ENCODE results near the gene PTGER2.
A peak's percentile ranks its signal among the peaks of the same experiment; 100 is the strongest.

Gene PTGER2

GRCh38 chr14:52346778-52347177 is 32.7 kb downstream of the PTGER2 start:
- H3K4me1 ChIP-seq (ENCODE audit: control insufficient read depth, low read depth, low read length), result no peaks in the 10 kb centered on the region
- no peak overlapping the region for H4K8ac ChIP-seq (ENCODE audit: low read depth, low read length)
- no peak overlapping the region for H2BK5ac ChIP-seq (ENCODE audit: low read length)
- H3K79me2 ChIP-seq (ENCODE audit: control insufficient read depth, insufficient read depth, low read length), result no peaks in the 10 kb centered on the region
- H3K4ac ChIP-seq (ENCODE audit: low read depth, low read length), result no peak overlapping the region
- H3K4me2 ChIP-seq (ENCODE audit: low read length), result no peak overlapping the region
- H3K9ac ChIP-seq (ENCODE audit: low read length), result no peak overlapping the region
- no CpG with 5 or more reads among the region's 4 CpGs for WGBS (ENCODE audit: extremely low coverage, insufficient coverage, low lambda C conversion rate)
- H3K18ac ChIP-seq (ENCODE audit: low read length), result no peak overlapping the region
- H3K27ac ChIP-seq (ENCODE audit: low read depth, low read length), result no peak overlapping the region
- no peak overlapping the region for H3K56ac ChIP-seq (ENCODE audit: low read length)
- no peaks in the 10 kb centered on the region for H3K79me1 ChIP-seq (ENCODE audit: low read length)
- H3K36me3 ChIP-seq (ENCODE audit: control insufficient read depth, insufficient read depth, low read length), result no peaks in the 10 kb centered on the region
- H4K5ac ChIP-seq (ENCODE audit: low read length), result no peak overlapping the region
- H3K23ac ChIP-seq (ENCODE audit: low read length), result no peak overlapping the region
- no peak overlapping the region for H2AK5ac ChIP-seq (ENCODE audit: low read length)
- H2BK120ac ChIP-seq (ENCODE audit: low read depth, low read length), result no peak overlapping the region
- DNase-seq, result no peak
- H3K4me3 ChIP-seq (ENCODE audit: low read length), result no peak overlapping the region
- H2BK15ac ChIP-seq (replicated peaks; ENCODE audit: low read depth), result no peak overlapping the region
- H3K27me3 ChIP-seq (ENCODE audit: insufficient read depth, low read length, poor library complexity), result no peaks in the 10 kb centered on the region

DNA sequence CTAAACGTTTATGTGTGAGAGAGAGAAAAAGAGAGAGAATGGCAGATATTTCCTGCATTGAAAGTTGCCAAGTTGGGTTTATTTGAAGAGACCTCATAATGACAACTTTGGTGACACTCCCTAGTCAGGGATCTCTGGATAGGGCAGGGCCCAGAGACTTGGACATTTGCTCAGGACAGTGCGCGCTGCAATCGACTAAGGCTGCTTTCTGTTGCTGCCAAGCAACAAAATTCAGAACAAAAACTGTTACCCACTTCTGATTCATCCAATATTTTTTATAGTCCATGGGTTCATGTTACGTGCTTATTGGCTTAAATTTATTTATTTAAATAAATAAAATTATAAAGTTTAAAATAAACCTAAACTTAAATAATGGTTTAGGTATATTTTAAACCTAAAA is 34.2 kb downstream of the PTGER2 start:
- Histone ChIP-seq H3K79me1 (ENCODE audit: low read length) (no peaks in the 10 kb centered on the region), H3K56ac (ENCODE audit: low read length) (no peak overlapping the region), H3K4me1 (ENCODE audit: control insufficient read depth, low read depth, low read length) (no peaks in the 10 kb centered on the region), H2AK5ac (ENCODE audit: low read length) (no peak overlapping the region), H3K9ac (ENCODE audit: low read length) (no peak overlapping the region), H3K4me3 (ENCODE audit: low read length) (no peak overlapping the region), H3K4me2 (ENCODE audit: low read length) (no peak overlapping the region), H4K8ac (ENCODE audit: low read depth, low read length) (no peak overlapping the region), H4K5ac (ENCODE audit: low read length) (no peak overlapping the region), H2BK15ac (replicated peaks; ENCODE audit: low read depth) (no peak overlapping the region), H3K4ac (ENCODE audit: low read depth, low read length) (no peak overlapping the region), H3K79me2 (ENCODE audit: control insufficient read depth, insufficient read depth, low read length) (no peaks in the 10 kb centered on the region), H3K36me3 (ENCODE audit: control insufficient read depth, insufficient read depth, low read length) (no peaks in the 10 kb centered on the region), H2BK120ac (ENCODE audit: low read depth, low read length) (no peak overlapping the region), H3K27me3 (ENCODE audit: insufficient read depth, low read length, poor library complexity) (no peaks in the 10 kb centered on the region), H3K18ac (ENCODE audit: low read length) (no peak overlapping the region), H3K27ac (ENCODE audit: low read depth, low read length) (no peak overlapping the region), H2BK5ac (ENCODE audit: low read length) (no peak overlapping the region), H3K23ac (ENCODE audit: low read length) (no peak overlapping the region)
- no peak for DNase-seq
- WGBS (ENCODE audit: extremely low coverage, insufficient coverage, low lambda C conversion rate), result no CpG with 5 or more reads among the region's 5 CpGs

DNA sequence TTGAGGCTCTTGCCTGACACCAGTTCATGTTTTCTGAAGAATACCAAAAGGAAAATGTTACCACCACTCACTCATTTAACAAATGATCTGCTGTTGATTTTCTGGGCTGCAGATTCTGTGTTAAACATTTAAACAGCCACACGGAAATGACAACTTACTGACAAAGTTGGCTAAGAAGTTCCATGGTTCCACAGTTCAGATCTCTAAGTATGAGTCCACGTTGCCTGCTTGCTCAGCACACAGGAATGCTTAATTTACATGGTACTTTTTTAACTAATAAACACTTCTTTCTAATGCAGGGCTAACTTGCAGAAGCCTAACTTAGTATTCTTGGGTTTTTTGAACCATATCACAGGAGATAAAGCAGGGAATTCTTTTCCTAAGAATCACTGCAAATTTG is 34.7 kb downstream of the PTGER2 start:
- Histone ChIP-seq H3K23ac (ENCODE audit: low read length) (no peak overlapping the region), H3K4me3 (ENCODE audit: low read length) (no peak overlapping the region), H3K36me3 (ENCODE audit: control insufficient read depth, insufficient read depth, low read length) (no peaks in the 10 kb centered on the region), H3K56ac (ENCODE audit: low read length) (no peak overlapping the region), H3K9ac (ENCODE audit: low read length) (no peak overlapping the region), H2BK5ac (ENCODE audit: low read length) (no peak overlapping the region), H3K4me1 (ENCODE audit: control insufficient read depth, low read depth, low read length) (no peaks in the 10 kb centered on the region), H2BK15ac (replicated peaks; ENCODE audit: low read depth) (no peak overlapping the region), H4K5ac (ENCODE audit: low read length) (no peak overlapping the region), H3K79me2 (ENCODE audit: control insufficient read depth, insufficient read depth, low read length) (no peaks in the 10 kb centered on the region), H4K8ac (ENCODE audit: low read depth, low read length) (no peak overlapping the region), H3K4me2 (ENCODE audit: low read length) (no peak overlapping the region), H3K27me3 (ENCODE audit: insufficient read depth, low read length, poor library complexity) (no peaks in the 10 kb centered on the region), H3K27ac (ENCODE audit: low read depth, low read length) (no peak overlapping the region), H2AK5ac (ENCODE audit: low read length) (no peak overlapping the region), H3K4ac (ENCODE audit: low read depth, low read length) (no peak overlapping the region), H3K79me1 (ENCODE audit: low read length) (no peaks in the 10 kb centered on the region), H3K18ac (ENCODE audit: low read length) (no peak overlapping the region), H2BK120ac (ENCODE audit: low read depth, low read length) (no peak overlapping the region)
- no peak for DNase-seq
- no CpG with 5 or more reads among the region's 2 CpGs for WGBS (ENCODE audit: extremely low coverage, insufficient coverage, low lambda C conversion rate)

DNA sequence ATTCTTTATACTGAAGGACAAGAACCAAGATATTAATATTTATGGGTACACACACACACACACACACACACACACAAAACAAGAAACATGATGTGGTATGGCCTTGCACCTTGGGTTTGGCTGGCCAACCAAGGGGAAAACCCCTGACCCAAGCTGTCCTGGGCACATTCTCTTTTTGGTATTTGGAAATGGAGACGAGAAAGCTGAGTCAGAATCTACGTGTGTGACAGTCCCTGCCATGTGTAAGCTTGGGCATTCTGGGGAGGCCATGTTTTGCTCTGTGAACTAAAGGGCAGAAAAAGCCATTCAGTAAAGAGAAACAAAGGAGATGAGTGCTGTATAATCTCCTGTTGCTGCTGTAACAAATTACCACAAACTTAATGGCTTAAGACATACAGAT is 35.6 kb downstream of the PTGER2 start:
- Histone ChIP-seq H4K5ac (ENCODE audit: low read length) (no peak overlapping the region), H3K4ac (ENCODE audit: low read depth, low read length) (no peak overlapping the region)

DNA sequence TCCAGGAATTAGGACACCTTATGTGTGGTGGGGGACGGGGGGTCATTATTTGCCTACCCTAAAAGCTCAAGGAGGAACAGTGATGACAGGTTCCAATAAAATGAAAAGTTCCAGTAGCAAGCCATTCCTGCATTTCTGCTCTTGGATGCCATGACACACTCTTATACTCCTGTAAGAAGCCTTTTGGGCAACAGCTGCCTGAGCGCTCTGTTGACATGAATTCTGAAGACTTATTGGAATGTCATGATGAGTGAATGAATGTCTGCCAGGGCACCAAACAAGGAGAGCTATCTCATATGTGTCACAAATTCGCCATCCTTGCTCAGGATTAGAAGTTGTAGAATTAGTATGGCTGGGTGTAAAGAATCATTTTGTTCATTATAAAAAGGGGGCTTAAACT is 36.3 kb downstream of the PTGER2 start:
- Histone ChIP-seq H3K27me3 (ENCODE audit: insufficient read depth, low read length, poor library complexity) (no peaks in the 10 kb centered on the region), H3K79me1 (ENCODE audit: low read length) (no peaks in the 10 kb centered on the region), H2BK120ac (ENCODE audit: low read depth, low read length) (no peak overlapping the region), H3K36me3 (ENCODE audit: control insufficient read depth, insufficient read depth, low read length) (no peaks in the 10 kb centered on the region), H3K23ac (ENCODE audit: low read length) (no peak overlapping the region), H3K4ac (ENCODE audit: low read depth, low read length) (no peak overlapping the region), H2AK5ac (ENCODE audit: low read length) (no peak overlapping the region), H4K8ac (ENCODE audit: low read depth, low read length) (no peak overlapping the region), H2BK5ac (ENCODE audit: low read length) (no peak overlapping the region), H3K56ac (ENCODE audit: low read length) (no peak overlapping the region), H3K4me3 (ENCODE audit: low read length) (no peak overlapping the region), H4K5ac (ENCODE audit: low read length) (no peak overlapping the region), H3K4me1 (ENCODE audit: control insufficient read depth, low read depth, low read length) (no peaks in the 10 kb centered on the region), H3K27ac (ENCODE audit: low read depth, low read length) (no peak overlapping the region), H3K18ac (ENCODE audit: low read length) (no peak overlapping the region), H2BK15ac (replicated peaks; ENCODE audit: low read depth) (no peak overlapping the region), H3K9ac (ENCODE audit: low read length) (no peak overlapping the region), H3K79me2 (ENCODE audit: control insufficient read depth, insufficient read depth, low read length) (no peaks in the 10 kb centered on the region), H3K4me2 (ENCODE audit: low read length) (no peak overlapping the region)
- no peak for DNase-seq
- WGBS (ENCODE audit: extremely low coverage, insufficient coverage, low lambda C conversion rate), result no CpG with 5 or more reads among the region's 3 CpGs

More for the DNA sequence above, 35.6 kb downstream of the PTGER2 start:
- Histone ChIP-seq H3K27me3 (ENCODE audit: insufficient read depth, low read length, poor library complexity) (no peaks in the 10 kb centered on the region), H3K9ac (ENCODE audit: low read length) (no peak overlapping the region), H3K4me1 (ENCODE audit: control insufficient read depth, low read depth, low read length) (no peaks in the 10 kb centered on the region), H3K56ac (ENCODE audit: low read length) (no peak overlapping the region), H2AK5ac (ENCODE audit: low read length) (no peak overlapping the region), H3K18ac (ENCODE audit: low read length) (no peak overlapping the region), H4K8ac (ENCODE audit: low read depth, low read length) (no peak overlapping the region), H2BK15ac (replicated peaks; ENCODE audit: low read depth) (no peak overlapping the region), H3K79me1 (ENCODE audit: low read length) (no peaks in the 10 kb centered on the region), H3K4me3 (ENCODE audit: low read length) (no peak overlapping the region), H3K36me3 (ENCODE audit: control insufficient read depth, insufficient read depth, low read length) (no peaks in the 10 kb centered on the region), H3K27ac (ENCODE audit: low read depth, low read length) (no peak overlapping the region), H2BK5ac (ENCODE audit: low read length) (no peak overlapping the region), H2BK120ac (ENCODE audit: low read depth, low read length) (no peak overlapping the region), H3K79me2 (ENCODE audit: control insufficient read depth, insufficient read depth, low read length) (no peaks in the 10 kb centered on the region), H3K23ac (ENCODE audit: low read length) (no peak overlapping the region), H3K4me2 (ENCODE audit: low read length) (no peak overlapping the region)
- DNase-seq, result no peak
- no CpG with 5 or more reads among the region's 2 CpGs for whole genome bisulfite sequencing (ENCODE audit: extremely low coverage, insufficient coverage, low lambda C conversion rate)

DNA sequence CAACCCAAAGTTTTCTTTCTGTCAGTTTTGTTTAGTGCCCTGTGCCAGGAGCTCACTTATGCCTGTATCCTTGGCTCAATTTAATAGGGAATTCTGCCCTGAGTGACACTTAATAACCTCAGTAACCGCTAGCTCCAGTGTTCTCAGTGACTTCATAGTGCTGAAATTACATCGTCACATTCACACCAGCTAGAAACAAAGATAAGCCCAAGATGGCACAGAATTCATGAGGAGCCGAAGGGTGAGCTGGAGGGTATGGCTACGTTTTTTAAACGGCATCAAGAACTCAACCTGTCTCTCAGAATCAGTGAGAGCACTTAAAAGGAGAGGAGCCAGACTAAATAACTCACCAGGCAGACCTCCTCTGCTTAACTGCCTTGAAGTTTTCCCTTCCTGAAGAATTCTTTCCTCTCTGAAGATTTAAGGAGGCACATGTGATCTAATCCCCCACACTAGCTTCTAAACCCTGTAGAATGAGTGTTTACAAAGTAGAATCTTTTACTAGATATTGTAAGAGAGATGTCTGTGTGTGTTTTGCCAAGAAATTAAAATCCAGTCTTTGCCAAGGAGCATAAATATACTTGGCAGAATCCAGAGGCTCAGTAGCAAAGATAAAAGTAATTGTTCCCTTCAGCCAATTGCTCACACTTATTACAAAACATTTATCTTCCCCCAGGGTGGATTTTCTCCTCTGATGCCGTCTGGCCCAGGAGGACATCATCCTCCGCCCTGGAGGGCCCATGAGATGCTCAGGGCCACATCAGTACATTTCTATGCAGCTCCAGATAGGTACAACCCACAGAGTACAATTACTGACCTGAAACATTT is 37.3 kb downstream of the PTGER2 start:
- H3K27me3 ChIP-seq (ENCODE audit: insufficient read depth, low read length, poor library complexity), result no peaks in the 10 kb centered on the region
- H3K4me1 ChIP-seq (ENCODE audit: control insufficient read depth, low read depth, low read length), result no peaks in the 10 kb centered on the region
- H3K18ac ChIP-seq (ENCODE audit: low read length), result no peak overlapping the region
- no peak overlapping the region for H4K5ac ChIP-seq (ENCODE audit: low read length)
- H3K9ac ChIP-seq (ENCODE audit: low read length), result no peak overlapping the region
- H4K8ac ChIP-seq (ENCODE audit: low read depth, low read length), result no peak overlapping the region
- no peaks in the 10 kb centered on the region for H3K79me1 ChIP-seq (ENCODE audit: low read length)
- no peaks in the 10 kb centered on the region for H3K36me3 ChIP-seq (ENCODE audit: control insufficient read depth, insufficient read depth, low read length)
- H3K4me3 ChIP-seq (ENCODE audit: low read length), result no peak overlapping the region
- H3K56ac ChIP-seq (ENCODE audit: low read length), result no peak overlapping the region
- no peak overlapping the region for H2BK120ac ChIP-seq (ENCODE audit: low read depth, low read length)
- no peak overlapping the region for H2AK5ac ChIP-seq (ENCODE audit: low read length)
- no CpG with 5 or more reads among the region's 7 CpGs for WGBS (ENCODE audit: extremely low coverage, insufficient coverage, low lambda C conversion rate)
- H3K4ac ChIP-seq (ENCODE audit: low read depth, low read length), result no peak overlapping the region
- peak; percentile 8 for DNase-seq
- no peak overlapping the region for H2BK5ac ChIP-seq (ENCODE audit: low read length)
- no peak overlapping the region for H3K4me2 ChIP-seq (ENCODE audit: low read length)
- no peaks in the 10 kb centered on the region for H3K79me2 ChIP-seq (ENCODE audit: control insufficient read depth, insufficient read depth, low read length)
- H2BK15ac ChIP-seq (replicated peaks; ENCODE audit: low read depth), result no peak overlapping the region
- no peak overlapping the region for H3K27ac ChIP-seq (ENCODE audit: low read depth, low read length)
- no peak overlapping the region for H3K23ac ChIP-seq (ENCODE audit: low read length)
